BE2C (cell line): ENCODE data around the gene MTCL1. TPM values are rescaled to one million over a fixed set of nuclear protein-coding genes. Genes with fewer than 3 reads are reported as not detected.

Experiments
- DNase-seq: peaks from one replicate; pipeline ENCODE4 v3.0.0-alpha.2; 2020
- H3K27me3 ChIP-seq: fragments of 250-450 bp; sonication (Bioruptor Pico); 2 replicates; pipeline ENCODE4 v1.5.1; 2020; ENCODE audit warnings: mild to moderate bottlenecking
- H3K36me3 ChIP-seq: fragments of 250-450 bp; sonication (Bioruptor Pico); 2 replicates; pipeline ENCODE4 v1.5.1; 2020; ENCODE audit warnings: mild to moderate bottlenecking
- H3K4me1 ChIP-seq: fragments of 250-450 bp; sonication (Bioruptor Pico); 2 replicates; pipeline ENCODE4 v1.5.1; 2020
- H3K4me3 ChIP-seq: 2 replicates; pipeline ENCODE4 v1.5.1; 2011; ENCODE audit warnings: low read depth, low read length
- H3K9me3 ChIP-seq: fragments of 250-450 bp; sonication (Bioruptor Pico); 2 replicates; pipeline ENCODE4 v1.5.1; 2020
- CTCF ChIP-seq: IDR thresholded peaks from 2 replicates; pipeline ENCODE4 v1.5.1; 2012; ENCODE audit warnings: mild to moderate bottlenecking, low read depth, low read length
- polyA plus RNA-seq: library from polyadenylated mRNA; unstranded; fragments of >200 nt; gene quantifications from one replicate; pipeline ENCODE4 v1.2.1, GENCODE V29; 2012; ENCODE audit warnings: low read depth, missing spikeins; ENCODE audit not compliant: insufficient read length, insufficient read depth

MTCL1 gene
- polyA plus RNA-seq = 12.3 TPM

GRCh38 chr18:8705238-8705960, at the start of gene MTCL1:
MTCL1 (plus strand) TSS chr18:8705556; CDS start chr18:8705661, 105 bp downstream.
- Histone ChIP-seq H3K4me3 (peak within 1 kb of the TSS; percentile 71), H3K36me3 (no peaks in the 10 kb centered on the region), H3K4me1 (no peaks in the 10 kb centered on the region), H3K9me3 (no peaks in the 10 kb centered on the region), H3K27me3 (no peaks in the 10 kb centered on the region)
- peak; percentile 50 for DNase-seq
- TF ChIP-seq CTCF = no peak

GRCh38 chr18:8656232-8656631, 49.1 kb upstream of the MTCL1 start:
- Histone ChIP-seq H3K36me3 (no peaks in the 10 kb centered on the region), H3K4me1 (no peaks in the 10 kb centered on the region), H3K27me3 (no peaks in the 10 kb centered on the region), H3K9me3 (no peaks in the 10 kb centered on the region), H3K4me3 (no peak overlapping the region)
- no peak for DNase-seq
- TF ChIP-seq CTCF = no peak

- H3K4me1 ChIP-seq = no peaks in the 10 kb centered on the region
- H3K4me3 ChIP-seq = no peak overlapping the region
Measured at GRCh38 chr18:8657050-8657820, 48.1 kb upstream of the MTCL1 start.

GRCh38 chr18:8657873-8658470, 47.4 kb upstream of the MTCL1 start:
- peak; percentile 49 for DNase-seq
- H3K27me3 ChIP-seq = no peaks in the 10 kb centered on the region
- no peak overlapping the region for H3K4me3 ChIP-seq
- no peaks in the 10 kb centered on the region for H3K4me1 ChIP-seq
- no peak for TF ChIP-seq CTCF
- H3K36me3 ChIP-seq = no peaks in the 10 kb centered on the region
- no peaks in the 10 kb centered on the region for H3K9me3 ChIP-seq

More at GRCh38 chr18:8657050-8657820, 48.1 kb upstream of the MTCL1 start:
- Histone ChIP-seq H3K36me3 (no peaks in the 10 kb centered on the region), H3K9me3 (no peaks in the 10 kb centered on the region), H3K27me3 (no peaks in the 10 kb centered on the region)
- TF ChIP-seq CTCF = no peak
- DNase-seq = peak; percentile 10

- no peak for TF ChIP-seq CTCF
- no peaks in the 10 kb centered on the region for H3K27me3 ChIP-seq
- no peaks in the 10 kb centered on the region for H3K4me1 ChIP-seq
- no peak for DNase-seq
- no peaks in the 10 kb centered on the region for H3K36me3 ChIP-seq
- H3K9me3 ChIP-seq = no peaks in the 10 kb centered on the region
- H3K4me3 ChIP-seq = no peak overlapping the region
Measured at GRCh38 chr18:8658858-8659485, 46.4 kb upstream of the MTCL1 start.
